Measurements from ENCODE around the gene MXRA7. TPM values are rescaled to one million over a fixed set of nuclear protein-coding genes. Genes with fewer than 3 reads are reported as not detected.

The MXRA7 gene
- total RNA-seq, 1 donor from 2014 or later = 5.1 TPM

GRCh38 chr17:76683011-76683755 lies 27.6 kb downstream of the MXRA7 start:
- Mint-ChIP-seq H3K27ac (no peak overlapping the region), H3K36me3 (ENCODE audit: low read depth) (no peaks in the 10 kb centered on the region), H3K4me3 (no peak overlapping the region), H3K4me1 (ENCODE audit: low read depth) (no peaks in the 10 kb centered on the region), H3K27me3 (ENCODE audit: insufficient read depth) (peaks cover 8% of the 10 kb centered on the region), H3K9me3 (no peaks in the 10 kb centered on the region)
- intact Hi-C loops (cut with micrococcal nuclease) = no loop called here
- DNase-seq (ENCODE audit: low spot score) = no peak

GRCh38 chr17:76682296-76682695 lies 28.5 kb downstream of the MXRA7 start:
- Mint-ChIP-seq H3K9me3 (no peaks in the 10 kb centered on the region), H3K27me3 (ENCODE audit: insufficient read depth) (peaks cover 8% of the 10 kb centered on the region), H3K36me3 (ENCODE audit: low read depth) (no peaks in the 10 kb centered on the region), H3K4me3 (no peak overlapping the region), H3K27ac (no peak overlapping the region), H3K4me1 (ENCODE audit: low read depth) (no peaks in the 10 kb centered on the region)
- no peak for DNase-seq (ENCODE audit: low spot score)
- intact Hi-C loops (cut with micrococcal nuclease) = no loop called here

GRCh38 chr17:76681222-76682137 lies 29.3 kb downstream of the MXRA7 start:
- no peak overlapping the region for H3K4me3 Mint-ChIP-seq
- intact Hi-C loops (cut with micrococcal nuclease) = loop anchor here (1.0 kb wide), 1 partner anchor 10 kb away; no protein-coding TSS in a partner anchor
- no peaks in the 10 kb centered on the region for H3K9me3 Mint-ChIP-seq
- H3K36me3 Mint-ChIP-seq (ENCODE audit: low read depth) = no peaks in the 10 kb centered on the region
- H3K27ac Mint-ChIP-seq = no peak overlapping the region
- peak; percentile 48 for DNase-seq (ENCODE audit: low spot score)
- no peaks in the 10 kb centered on the region for H3K4me1 Mint-ChIP-seq (ENCODE audit: low read depth)
- peaks cover 8% of the 10 kb centered on the region for H3K27me3 Mint-ChIP-seq (ENCODE audit: insufficient read depth)

GRCh38 chr17:76679239-76679638 lies 31.5 kb downstream of the MXRA7 start:
- intact Hi-C loops (cut with micrococcal nuclease) = no loop called here
- H3K27me3 Mint-ChIP-seq (ENCODE audit: insufficient read depth) = peaks cover 13% of the 10 kb centered on the region
- H3K27ac Mint-ChIP-seq = no peak overlapping the region
- H3K4me1 Mint-ChIP-seq (ENCODE audit: low read depth) = no peaks in the 10 kb centered on the region
- H3K36me3 Mint-ChIP-seq (ENCODE audit: low read depth) = no peaks in the 10 kb centered on the region
- H3K4me3 Mint-ChIP-seq = no peak overlapping the region
- H3K9me3 Mint-ChIP-seq = no peaks in the 10 kb centered on the region
- DNase-seq (ENCODE audit: low spot score) = no peak

GRCh38 chr17:76678330-76678729 lies 32.4 kb downstream of the MXRA7 start:
- peaks cover 10% of the 10 kb centered on the region for H3K27me3 Mint-ChIP-seq (ENCODE audit: insufficient read depth)
- no peaks in the 10 kb centered on the region for H3K36me3 Mint-ChIP-seq (ENCODE audit: low read depth)
- no peaks in the 10 kb centered on the region for H3K9me3 Mint-ChIP-seq
- intact Hi-C loops (cut with micrococcal nuclease) = no loop called here
- no peak overlapping the region for H3K4me3 Mint-ChIP-seq
- H3K27ac Mint-ChIP-seq = no peak overlapping the region
- H3K4me1 Mint-ChIP-seq (ENCODE audit: low read depth) = no peaks in the 10 kb centered on the region
- DNase-seq (ENCODE audit: low spot score) = no peak

GRCh38 chr17:76677406-76677805 lies 33.4 kb downstream of the MXRA7 start:
- peaks cover 10% of the 10 kb centered on the region for H3K27me3 Mint-ChIP-seq (ENCODE audit: insufficient read depth)

GRCh38 chr17:76676629-76677028 lies 34.1 kb downstream of the MXRA7 start:
- Mint-ChIP-seq H3K36me3 (ENCODE audit: low read depth) (no peaks in the 10 kb centered on the region), H3K4me1 (ENCODE audit: low read depth) (peaks cover 11% of the 10 kb centered on the region), H3K27me3 (ENCODE audit: insufficient read depth) (peaks cover 7% of the 10 kb centered on the region), H3K4me3 (no peak overlapping the region), H3K9me3 (no peaks in the 10 kb centered on the region), H3K27ac (no peak overlapping the region)
- no peak for DNase-seq (ENCODE audit: low spot score)
- intact Hi-C loops (cut with micrococcal nuclease) = no loop called here

More at GRCh38 chr17:76677406-76677805, 33.4 kb downstream of the MXRA7 start:
- intact Hi-C loops (cut with micrococcal nuclease) = no loop called here
- no peak for DNase-seq (ENCODE audit: low spot score)
- no peak overlapping the region for H3K4me3 Mint-ChIP-seq
- no peak overlapping the region for H3K27ac Mint-ChIP-seq
- no peaks in the 10 kb centered on the region for H3K36me3 Mint-ChIP-seq (ENCODE audit: low read depth)
- H3K4me1 Mint-ChIP-seq (ENCODE audit: low read depth) = peaks cover 4% of the 10 kb centered on the region
- no peaks in the 10 kb centered on the region for H3K9me3 Mint-ChIP-seq

GRCh38 chr17:76675648-76676047 lies 35.1 kb downstream of the MXRA7 start:
- H3K9me3 Mint-ChIP-seq = no peaks in the 10 kb centered on the region
- no peak for DNase-seq (ENCODE audit: low spot score)
- H3K4me3 Mint-ChIP-seq = no peak overlapping the region
- H3K27me3 Mint-ChIP-seq (ENCODE audit: insufficient read depth) = peaks cover 5% of the 10 kb centered on the region
- peaks cover 21% of the 10 kb centered on the region for H3K4me1 Mint-ChIP-seq (ENCODE audit: low read depth)
- intact Hi-C loops (cut with micrococcal nuclease) = no loop called here
- H3K27ac Mint-ChIP-seq = no peak overlapping the region
- H3K36me3 Mint-ChIP-seq (ENCODE audit: low read depth) = no peaks in the 10 kb centered on the region

GRCh38 chr17:76674600-76674999 lies 36.2 kb downstream of the MXRA7 start:
- Mint-ChIP-seq H3K27ac (no peak overlapping the region), H3K9me3 (no peaks in the 10 kb centered on the region), H3K27me3 (ENCODE audit: insufficient read depth) (peaks cover 5% of the 10 kb centered on the region), H3K4me3 (no peak overlapping the region), H3K36me3 (ENCODE audit: low read depth) (no peaks in the 10 kb centered on the region), H3K4me1 (ENCODE audit: low read depth) (peaks cover 30% of the 10 kb centered on the region)
- DNase-seq (ENCODE audit: low spot score) = no peak
- intact Hi-C loops (cut with micrococcal nuclease) = loop anchor here (5.0 kb wide), 1 partner anchor 152 kb away; no protein-coding TSS in a partner anchor

- H3K36me3 Mint-ChIP-seq (ENCODE audit: low read depth) = no peaks in the 10 kb centered on the region
- H3K9me3 Mint-ChIP-seq = no peaks in the 10 kb centered on the region
- no peak overlapping the region for H3K4me3 Mint-ChIP-seq
- H3K27me3 Mint-ChIP-seq (ENCODE audit: insufficient read depth) = peaks cover 5% of the 10 kb centered on the region
- no peak overlapping the region for H3K27ac Mint-ChIP-seq
- peaks cover 30% of the 10 kb centered on the region for H3K4me1 Mint-ChIP-seq (ENCODE audit: low read depth)
- intact Hi-C loops (cut with micrococcal nuclease) = loop anchor here (5.0 kb wide), 1 partner anchor 151 kb away; no protein-coding TSS in a partner anchor
- DNase-seq (ENCODE audit: low spot score) = no peak
Measured at GRCh38 chr17:76673729-76674128, 37.0 kb downstream of the MXRA7 start.

GRCh38 chr17:76672892-76673291 lies 37.9 kb downstream of the MXRA7 start:
- Mint-ChIP-seq H3K9me3 (no peaks in the 10 kb centered on the region), H3K36me3 (ENCODE audit: low read depth) (no peaks in the 10 kb centered on the region), H3K4me1 (ENCODE audit: low read depth) (peaks cover 30% of the 10 kb centered on the region), H3K27me3 (ENCODE audit: insufficient read depth) (peaks cover 5% of the 10 kb centered on the region), H3K27ac (no peak overlapping the region), H3K4me3 (peak overlapping the region; percentile 93)
- intact Hi-C loops (cut with micrococcal nuclease) = loop anchor here (5.0 kb wide), 1 partner anchor 151 kb away; no protein-coding TSS in a partner anchor
- DNase-seq (ENCODE audit: low spot score) = no peak

GRCh38 chr17:76672270-76672851 lies 38.4 kb downstream of the MXRA7 start:
- peaks cover 30% of the 10 kb centered on the region for H3K4me1 Mint-ChIP-seq (ENCODE audit: low read depth)
- intact Hi-C loops (cut with micrococcal nuclease) = loop anchor here (5.0 kb wide), 1 partner anchor 150 kb away; no protein-coding TSS in a partner anchor
- no peaks in the 10 kb centered on the region for H3K36me3 Mint-ChIP-seq (ENCODE audit: low read depth)
- peak overlapping the region; percentile 93 for H3K4me3 Mint-ChIP-seq
- DNase-seq (ENCODE audit: low spot score) = no peak
- H3K27me3 Mint-ChIP-seq (ENCODE audit: insufficient read depth) = peaks cover 5% of the 10 kb centered on the region
- H3K27ac Mint-ChIP-seq = peak overlapping the region; percentile 90
- no peaks in the 10 kb centered on the region for H3K9me3 Mint-ChIP-seq

Data from activated T-helper 1 cell treated with anti-CD3 and anti-CD28 coated beads, Interleukin-12 subunit alpha, Interleukin-12 subunit beta, Interleukin-2, Interleukin-4 antibody, amounts not matched to agents 30 ng/mL and 10 ng/mL and 1 ng/mL, durations not matched to agents 14 hours and 24 hours and 36 hours (primary cell).